HG03159 (cell line): Measurements from ENCODE around the gene TEF.

Experiments used
- ATAC-seq: cut with Tn5 transposase; IDR thresholded peaks from one replicate; pipeline ENCODE4 v1.9.1; 2021; ENCODE audit warnings: mild to moderate bottlenecking, moderate library complexity; ENCODE audit not compliant: unreplicated experiment

Gene TEF

GRCh38 chr22:41381329-41382097 lies at the start of gene TEF:
Gene TEF (plus strand): TSS chr22:41381942. CDS start chr22:41382045, 103 bp downstream.
- peak; percentile 88 for ATAC-seq

GRCh38 chr22:41332217-41332939 lies 49.4 kb upstream of the TEF start:
- no peak for ATAC-seq

- ATAC-seq: no peak
These were observed 47.9 kb upstream of the TEF start for GRCh38 chr22:41333806-41334205.

- ATAC-seq: no peak
These were observed 47.5 kb upstream of the TEF start for GRCh38 chr22:41334215-41334614.

GRCh38 chr22:41334951-41335635 lies 46.6 kb upstream of the TEF start:
- no peak for ATAC-seq

GRCh38 chr22:41338614-41339212 lies 43.0 kb upstream of the TEF start:
- no peak for ATAC-seq

- no peak for ATAC-seq
These were observed 41.9 kb upstream of the TEF start for GRCh38 chr22:41339823-41340222.

- no peak for ATAC-seq
These were observed 41.4 kb upstream of the TEF start for GRCh38 chr22:41340357-41340756.

- ATAC-seq: no peak
These were observed 40.7 kb upstream of the TEF start for GRCh38 chr22:41341012-41341411.

GRCh38 chr22:41341990-41342389 lies 39.8 kb upstream of the TEF start:
- no peak for ATAC-seq

- ATAC-seq: no peak
These were observed 38.4 kb upstream of the TEF start for GRCh38 chr22:41343300-41343699.

GRCh38 chr22:41343717-41344116 lies 38.0 kb upstream of the TEF start:
- ATAC-seq: no peak

GRCh38 chr22:41344189-41344788 lies 37.5 kb upstream of the TEF start:
- ATAC-seq: no peak

GRCh38 chr22:41345807-41346335 lies 35.9 kb upstream of the TEF start:
- no peak for ATAC-seq

GRCh38 chr22:41347066-41347859 lies 34.5 kb upstream of the TEF start:
- ATAC-seq: no peak

- no peak for ATAC-seq
These were observed 32.7 kb upstream of the TEF start for GRCh38 chr22:41348964-41349484.

- ATAC-seq: no peak
These were observed 31.7 kb upstream of the TEF start for GRCh38 chr22:41350087-41350486.

- no peak for ATAC-seq
These were observed 30.7 kb upstream of the TEF start for GRCh38 chr22:41351011-41351410.

- no peak for ATAC-seq
These were observed 29.7 kb upstream of the TEF start for GRCh38 chr22:41352058-41352457.
